Common myeloid progenitor, CD34-positive (primary cell): ENCODE data around the gene CAPN1. TPM values are rescaled to one million over a fixed set of nuclear protein-coding genes. Genes with fewer than 3 reads are reported as not detected.
A peak's percentile ranks its signal among the peaks of the same experiment; 100 is the strongest.

ENCODE experiments used
- CTCF ChIA-PET: fragments of 350-600 bp; sonication (Branson Sonifier 250); formaldehyde crosslinking; loops from one replicate; lab custom pipeline; 2021; ENCODE audit warnings: antibody characterized with exemption; lab: Charles Lee
- POLR2A ChIA-PET: fragments of 350-600 bp; sonication (Branson Sonifier 250); formaldehyde crosslinking; loops from one replicate; lab custom pipeline; 2021; ENCODE audit warnings: antibody characterized with exemption; lab: Charles Lee
- DNase-seq, 3 donors: peaks; one replicate each; pipeline versions ENCODE4 v3.0.0 to v3.0.0-alpha.2; 2013
- H3K27ac ChIP-seq, 2 experiments: 1 replicate in 1 of 2; 2 replicates in 1 of 2; pipeline ENCODE4 v1.7.0; 2013; ENCODE audit warnings: inconsistent platforms in 2 of 2, low read length in 2 of 2, mild to moderate bottlenecking in 2 of 2, low read depth in 1 of 2, moderate library complexity in 1 of 2; ENCODE audit not compliant: severe bottlenecking in 2 of 2, insufficient read depth in 1 of 2, poor library complexity in 1 of 2
- H3K27me3 ChIP-seq, 5 experiments: replicated peaks in 2 of 5; 1 replicate in 3 of 5; 2 replicates in 2 of 5; pipeline versions ENCODE4 v1.6.1 to v1.7.0; 2013; ENCODE audit warnings: low read length in 4 of 5, mild to moderate bottlenecking in 2 of 5, moderate library complexity in 2 of 5, inconsistent platforms in 1 of 5; ENCODE audit not compliant: insufficient read depth in 5 of 5, control insufficient read depth in 4 of 5
- H3K36me3 ChIP-seq, 4 experiments: 1 replicate in 2 of 4; 2 replicates in 2 of 4; pipeline versions ENCODE4 v1.6.1 to v1.7.0; 2013; ENCODE audit warnings: low read length in 3 of 4, control low read depth in 1 of 4, mild to moderate bottlenecking in 1 of 4; ENCODE audit not compliant: control insufficient read depth in 4 of 4, insufficient read depth in 4 of 4
- H3K4me1 ChIP-seq, 4 experiments: 1 replicate in 3 of 4; 2 replicates in 1 of 4; pipeline versions ENCODE4 v1.6.1 to v1.7.1; 2013; ENCODE audit warnings: low read length in 3 of 4, mild to moderate bottlenecking in 3 of 4, control low read depth in 1 of 4, inconsistent platforms in 1 of 4, moderate library complexity in 1 of 4; ENCODE audit not compliant: control insufficient read depth in 4 of 4, insufficient read depth in 4 of 4; ENCODE audit errors: control extremely low read depth in 1 of 4
- H3K4me3 ChIP-seq, 7 experiments: 1 replicate in 4 of 7; 2 replicates in 3 of 7; pipeline versions ENCODE4 v1.5.1 to v1.7.0; 2013; ENCODE audit warnings: mild to moderate bottlenecking in 7 of 7, low read length in 6 of 7, moderate library complexity in 6 of 7, inconsistent platforms in 2 of 7, low read depth in 2 of 7, control low read depth in 1 of 7; ENCODE audit not compliant: insufficient read depth in 4 of 7, control insufficient read depth in 1 of 7; ENCODE audit errors: extremely low read depth in 1 of 7
- H3K9me3 ChIP-seq, 5 experiments: 1 replicate in 4 of 5; 2 replicates in 1 of 5; pipeline versions ENCODE4 v1.6.1 to v1.7.1; 2013; ENCODE audit warnings: low read length in 4 of 5, mild to moderate bottlenecking in 2 of 5, inconsistent platforms in 1 of 5, low read depth in 1 of 5, moderate library complexity in 1 of 5; ENCODE audit not compliant: control insufficient read depth in 4 of 5, insufficient read depth in 2 of 5; ENCODE audit errors: control extremely low read depth in 1 of 5
- WGBS: methylation state at CpG from one replicate; pipeline ENCODE4 v1.1.5; 2013; ENCODE audit not compliant: insufficient coverage; 5-methylcytosine and 5-hydroxymethylcytosine counted together
- polyA plus RNA-seq: library from polyadenylated mRNA; unstranded; fragments of 120-200 nt; gene quantifications from one replicate; pipeline ENCODE4 v1.2.1, GENCODE V29; 2013

CAPN1 gene
- 102 TPM for polyA plus RNA-seq

GRCh38 chr11:65181569-65182257 lies at the start of gene CAPN1:
TSS of gene CAPN1 (plus strand) at chr11:65181928. CDS start at chr11:65182702, 774 bp downstream.
- Histone ChIP-seq H3K27ac (peak within 1 kb of the TSS; percentile 74 to 89), H3K27me3 (no peaks in the 10 kb centered on the region), H3K36me3 (peaks cover 0 to 30% (median 22%) of the 10 kb centered on the region in 4 experiments), H3K9me3 (no peaks in the 10 kb centered on the region), H3K4me3 (peak within 1 kb of the TSS; percentile 28 to 96 (median 81)), H3K4me1 (peaks cover 0 to 28% (median 22%) of the 10 kb centered on the region in 4 experiments)
- DNase-seq, result peak; percentile 71 to 86 (median 82)
- ChIA-PET CTCF (interaction anchor here (0.7 to 5.1 kb wide), 17 partner anchors 11 to 153 kb away, joined by 3 to 39 read pairs (median 5); partner anchors contain the start of genes CDC42EP2, FAU, MRPL49 and SPDYC), POLR2A (interaction anchor here (0.6 to 4.0 kb wide), 8 partner anchors 12 to 85 kb away, joined by 3 to 44 read pairs (median 4); partner anchors contain the start of genes FAU, MRPL49, POLA2 and SPDYC)
- WGBS, result 0% methylated on average over 15 of the region's 43 CpGs

DNA sequence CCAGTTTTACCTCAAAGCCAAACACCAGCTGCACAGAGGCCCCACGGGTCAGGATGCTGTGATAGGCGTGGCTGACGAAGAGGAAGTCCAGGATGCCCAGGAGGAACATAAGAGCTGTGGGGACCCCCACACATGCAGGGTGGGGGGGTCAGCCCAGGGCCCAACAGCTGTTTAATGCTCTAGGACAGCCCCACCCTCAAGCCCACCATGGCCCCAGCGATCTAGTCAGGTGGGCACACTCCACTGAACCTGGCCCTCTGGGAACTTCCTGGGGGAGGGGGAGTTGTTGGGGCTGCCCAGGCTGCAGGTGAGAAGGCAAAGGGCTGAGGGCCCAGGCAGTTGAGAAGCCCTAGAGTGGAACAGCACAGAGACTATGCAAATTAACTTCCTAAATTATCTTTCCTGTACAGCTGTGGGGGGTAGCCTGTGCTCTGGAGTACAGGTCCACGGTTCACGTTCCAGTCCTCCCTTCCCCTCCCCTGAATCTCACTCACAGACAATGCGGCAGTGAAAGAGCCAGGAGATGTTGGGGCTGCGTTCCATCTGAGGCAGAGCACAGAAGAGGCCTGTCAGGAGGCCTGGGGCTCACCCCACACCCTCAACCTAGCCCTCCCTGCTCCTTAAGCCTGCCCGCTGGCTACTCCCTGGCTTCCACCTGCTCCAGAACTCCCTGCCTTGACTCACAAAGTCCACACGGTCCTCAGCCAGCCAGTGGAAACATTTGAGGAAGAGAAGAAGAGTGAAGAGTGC lies 49.3 kb upstream of the CAPN1 start:
- Histone ChIP-seq H3K9me3 (no peaks in the 10 kb centered on the region), H3K27me3 (no peaks in the 10 kb centered on the region), H3K4me3 (peak overlapping the region in 3 of 7 experiments; percentile 13 to 97 (median 87)), H3K36me3 (peaks cover 11 to 54% (median 40%) of the 10 kb centered on the region in 4 experiments), H3K4me1 (peaks cover 8 to 40% (median 34%) of the 10 kb centered on the region in 4 experiments), H3K27ac (peak overlapping the region in 1 of 2 experiments; percentile 100)
- CTCF ChIA-PET, result interaction anchor here (1.0 to 6.7 kb wide), 8 partner anchors 11 to 49 kb away, joined by 3 to 31 read pairs (median 6); partner anchors contain the start of genes CAPN1, FAU, MRPL49 and ZNHIT2
- POLR2A ChIA-PET, result interaction anchor here (1.5 to 4.8 kb wide), 3 partner anchors 11 to 49 kb away, joined by 5 to 44 read pairs (median 37); partner anchors contain the start of genes CAPN1, FAU, MRPL49 and ZNHIT2
- WGBS, result 8% methylated on average over 2 of the region's 10 CpGs
- peak in 1 of 3 donors; percentile 23 for DNase-seq

- ChIA-PET POLR2A (interaction anchor here (0.6 to 4.8 kb wide), 8 partner anchors 9 to 60 kb away, joined by 3 to 44 read pairs (median 14); partner anchors contain the start of genes CAPN1, FAU, MRPL49 and SPDYC), CTCF (interaction anchor here (1.0 to 5.6 kb wide), 9 partner anchors 11 to 49 kb away, joined by 3 to 55 read pairs (median 12); partner anchors contain the start of genes CAPN1, FAU, MRPL49 and SPDYC)
- Histone ChIP-seq H3K27me3 (no peaks in the 10 kb centered on the region), H3K36me3 (peaks cover 11 to 48% (median 36%) of the 10 kb centered on the region in 4 experiments), H3K27ac (peak overlapping the region; percentile 100), H3K4me1 (peaks cover 8 to 40% (median 34%) of the 10 kb centered on the region in 4 experiments), H3K4me3 (peak overlapping the region; percentile 81 to 97 (median 89)), H3K9me3 (no peaks in the 10 kb centered on the region)
- DNase-seq, result peak in 2 of 3 donors; percentile 52 to 61
- 59% methylated on average over 16 of the region's 18 CpGs for WGBS
Observed at GRCh38 chr11:65132988-65133700, 48.6 kb upstream of the CAPN1 start.

- H3K4me1 ChIP-seq, result peaks cover 8 to 40% (median 34%) of the 10 kb centered on the region in 4 experiments
- peak overlapping the region; percentile 81 to 97 (median 89) for H3K4me3 ChIP-seq
- ChIA-PET POLR2A (interaction anchor here (0.6 to 4.8 kb wide), 8 partner anchors 10 to 61 kb away, joined by 3 to 44 read pairs (median 14); partner anchors contain the start of genes CAPN1, FAU, MRPL49 and SPDYC), CTCF (interaction anchor here (1.0 to 5.6 kb wide), 8 partner anchors 12 to 48 kb away, joined by 3 to 55 read pairs (median 10); partner anchors contain the start of genes CAPN1, FAU, MRPL49 and SPDYC)
- peak overlapping the region; percentile 100 for H3K27ac ChIP-seq
- H3K9me3 ChIP-seq, result no peaks in the 10 kb centered on the region
- DNase-seq, result peak in 1 of 3 donors; percentile 37
- H3K36me3 ChIP-seq, result peaks cover 11 to 42% (median 31%) of the 10 kb centered on the region in 4 experiments
- H3K27me3 ChIP-seq, result no peaks in the 10 kb centered on the region
- 0% methylated on average over 18 of the region's 20 CpGs for WGBS
Observed at GRCh38 chr11:65133724-65134123, 48.0 kb upstream of the CAPN1 start.

- Histone ChIP-seq H3K27me3 (no peaks in the 10 kb centered on the region), H3K4me1 (peaks cover 8 to 40% (median 34%) of the 10 kb centered on the region in 4 experiments), H3K36me3 (peaks cover 11 to 35% (median 25%) of the 10 kb centered on the region in 4 experiments), H3K9me3 (no peaks in the 10 kb centered on the region), H3K27ac (peak within 1 kb of the TSS; percentile 100), H3K4me3 (peak within 1 kb of the TSS; percentile 81 to 97 (median 89))
- ChIA-PET POLR2A (interaction anchor here (0.6 to 4.8 kb wide), 14 partner anchors 11 to 93 kb away, joined by 3 to 44 read pairs (median 7); partner anchors contain the start of genes CAPN1, FAU, MRPL49 and SPDYC), CTCF (interaction anchor here (0.9 to 5.6 kb wide), 16 partner anchors 10 to 181 kb away, joined by 3 to 55 read pairs (median 6); partner anchors contain the start of genes CAPN1, CDC42EP2, FAU and MRPL49)
- DNase-seq, result peak; percentile 92 to 96 (median 95)
- WGBS, result 0% methylated on average over 48 of the region's 60 CpGs
Observed at GRCh38 chr11:65134240-65134951, 47.3 kb upstream of the CAPN1 start, which contains the start of gene SYVN1. TSS of gene SYVN1 (minus strand) at chr11:65134519. CDS start at chr11:65133601, 918 bp downstream.
